ENCODE measurements around the gene GGN.

GRCh38 chr19:38383184-38383583, 4.7 kb downstream of the GGN start:
- TF ChIP-seq, protein P1, sequence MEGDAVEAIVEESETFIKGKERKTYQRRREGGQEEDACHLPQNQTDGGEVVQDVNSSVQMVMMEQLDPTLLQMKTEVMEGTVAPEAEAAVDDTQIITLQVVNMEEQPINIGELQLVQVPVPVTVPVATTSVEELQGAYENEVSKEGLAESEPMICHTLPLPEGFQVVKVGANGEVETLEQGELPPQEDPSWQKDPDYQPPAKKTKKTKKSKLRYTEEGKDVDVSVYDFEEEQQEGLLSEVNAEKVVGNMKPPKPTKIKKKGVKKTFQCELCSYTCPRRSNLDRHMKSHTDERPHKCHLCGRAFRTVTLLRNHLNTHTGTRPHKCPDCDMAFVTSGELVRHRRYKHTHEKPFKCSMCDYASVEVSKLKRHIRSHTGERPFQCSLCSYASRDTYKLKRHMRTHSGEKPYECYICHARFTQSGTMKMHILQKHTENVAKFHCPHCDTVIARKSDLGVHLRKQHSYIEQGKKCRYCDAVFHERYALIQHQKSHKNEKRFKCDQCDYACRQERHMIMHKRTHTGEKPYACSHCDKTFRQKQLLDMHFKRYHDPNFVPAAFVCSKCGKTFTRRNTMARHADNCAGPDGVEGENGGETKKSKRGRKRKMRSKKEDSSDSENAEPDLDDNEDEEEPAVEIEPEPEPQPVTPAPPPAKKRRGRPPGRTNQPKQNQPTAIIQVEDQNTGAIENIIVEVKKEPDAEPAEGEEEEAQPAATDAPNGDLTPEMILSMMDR (IDR thresholded peaks at IDR 0.05 in 4 of 5, conservative IDR thresholded peaks at IDR 0.05 in 1 of 5): no peak
- no peak for TF ChIP-seq POLR2A (IDR thresholded peaks at IDR 0.05)

All from gastrocnemius medialis (tissue), 4 donors.